Measurements from ENCODE around the gene APCDD1L.

The APCDD1L gene

DNA sequence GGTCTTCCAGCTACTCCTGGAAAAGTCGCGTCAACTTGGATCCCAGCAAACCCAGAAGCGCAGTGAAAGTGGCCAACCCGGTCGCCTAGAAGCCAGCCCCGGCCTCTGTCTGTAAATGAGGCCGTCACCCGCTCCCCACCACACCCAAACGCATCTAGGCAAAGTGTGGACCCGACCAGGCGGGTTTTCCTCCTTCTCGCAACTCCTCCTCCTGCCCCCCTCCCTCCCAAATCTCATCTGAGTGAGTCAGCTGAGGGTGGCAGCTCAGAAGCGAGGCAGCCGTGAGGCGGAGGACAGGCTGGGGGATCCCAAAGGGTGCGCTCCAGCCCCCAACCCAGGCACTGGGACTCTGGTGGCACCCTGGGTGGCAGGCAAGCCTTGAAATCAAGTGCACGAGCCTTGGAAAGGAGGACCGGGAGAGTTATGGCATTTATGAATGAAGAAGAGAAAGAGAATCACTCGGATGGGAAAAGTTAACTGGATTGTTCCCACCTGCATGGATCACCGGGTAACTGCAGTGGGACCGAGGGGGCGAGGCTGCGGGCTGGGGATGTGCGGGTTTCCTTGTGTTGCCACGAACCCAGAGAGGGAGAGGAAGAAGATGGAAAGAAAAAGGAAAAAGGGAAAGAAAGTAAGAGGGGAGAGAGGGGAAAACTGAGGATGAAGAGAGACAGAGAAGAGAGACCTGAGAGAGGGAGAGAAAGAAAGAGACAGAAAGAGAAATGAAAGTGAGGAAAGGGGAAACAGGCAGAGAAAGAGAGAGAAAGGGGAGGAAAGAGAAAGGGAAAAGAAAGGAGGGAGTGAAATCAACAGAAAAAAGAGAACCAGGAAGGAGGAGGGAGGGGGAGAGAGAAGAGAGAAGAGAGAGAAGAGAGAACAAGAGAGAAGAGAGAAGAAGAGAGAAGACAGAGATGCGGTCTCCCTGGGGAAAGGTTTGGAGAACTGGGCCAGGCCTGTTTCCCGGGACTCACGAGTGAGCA lies at the start of gene APCDD1L:
Gene APCDD1L, minus strand, starts transcription at position 167 of the 980 bp plus-strand sequence. CDS start 692 bp downstream, outside the sequence.
- DNase-seq, result peak in 1 of 10 donors; percentile 58
- intact Hi-C loops (cut with DNase I), result no loop called here

DNA sequence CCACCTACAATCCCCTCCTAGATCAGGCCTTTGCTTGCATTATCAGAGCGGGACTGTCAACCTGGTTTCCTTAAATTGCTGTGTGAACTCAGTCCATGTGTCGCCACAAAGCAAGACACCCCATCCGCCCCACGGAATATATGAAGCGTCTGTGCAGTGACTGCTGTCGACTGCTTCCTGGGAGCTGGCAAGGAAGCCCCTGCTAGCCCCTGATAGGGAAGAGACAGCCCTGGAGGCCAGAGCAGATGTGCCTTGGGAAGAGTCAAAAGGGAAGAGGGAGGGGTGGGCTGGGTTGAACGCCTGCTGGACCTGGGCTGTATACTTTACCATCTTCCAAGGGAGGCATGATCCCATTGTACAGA lies 44.1 kb upstream of the APCDD1L start:
- DNase-seq, result peak in 2 of 10 donors; percentile 31 to 57
- intact Hi-C loops (cut with DNase I), result no loop called here

DNA sequence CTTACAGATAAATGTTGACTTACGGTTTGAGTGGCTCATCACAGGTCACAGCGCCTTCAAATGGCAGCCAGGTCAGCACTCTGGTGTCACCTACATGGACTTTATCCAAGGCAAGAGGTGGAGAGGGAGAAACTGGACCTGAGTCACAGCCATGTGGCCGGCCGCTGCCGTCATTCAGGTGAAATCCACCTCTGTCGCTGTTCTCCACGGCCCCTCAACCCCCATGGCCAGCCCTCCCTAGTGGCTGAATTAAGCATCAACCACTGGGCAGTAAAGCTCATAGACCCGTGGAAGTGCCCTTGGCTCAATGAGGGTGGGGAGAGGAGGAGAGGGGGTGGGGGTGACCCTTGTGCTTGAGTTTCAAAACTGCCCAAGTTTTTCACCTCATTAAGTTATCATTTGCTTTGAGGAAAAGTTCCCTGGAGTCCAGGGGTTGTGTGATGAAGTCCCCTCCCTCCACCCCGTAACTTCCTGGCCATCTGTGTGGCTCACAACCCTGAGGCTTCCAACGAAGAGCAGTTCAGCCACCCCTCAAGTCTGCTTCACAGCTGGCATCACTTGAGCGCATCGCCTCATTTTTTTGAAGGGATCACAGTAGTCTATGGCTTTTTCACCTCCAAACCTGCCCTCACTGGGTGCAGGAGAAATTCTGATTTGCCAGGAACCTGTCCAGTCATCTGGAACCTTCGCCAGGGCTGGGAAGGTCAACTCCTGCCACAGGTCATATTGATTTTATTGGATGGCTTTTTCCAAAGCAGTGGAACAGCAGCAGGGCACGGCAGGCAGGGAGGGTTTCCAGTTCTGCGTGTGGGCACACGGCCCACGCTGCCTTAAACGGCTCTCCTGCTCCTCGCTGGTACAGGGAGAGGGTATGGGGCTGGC lies 43.5 kb upstream of the APCDD1L start:
- DNase-seq, result peak in 2 of 10 donors; percentile 38 to 48
- intact Hi-C loops (cut with DNase I), result no loop called here

DNA sequence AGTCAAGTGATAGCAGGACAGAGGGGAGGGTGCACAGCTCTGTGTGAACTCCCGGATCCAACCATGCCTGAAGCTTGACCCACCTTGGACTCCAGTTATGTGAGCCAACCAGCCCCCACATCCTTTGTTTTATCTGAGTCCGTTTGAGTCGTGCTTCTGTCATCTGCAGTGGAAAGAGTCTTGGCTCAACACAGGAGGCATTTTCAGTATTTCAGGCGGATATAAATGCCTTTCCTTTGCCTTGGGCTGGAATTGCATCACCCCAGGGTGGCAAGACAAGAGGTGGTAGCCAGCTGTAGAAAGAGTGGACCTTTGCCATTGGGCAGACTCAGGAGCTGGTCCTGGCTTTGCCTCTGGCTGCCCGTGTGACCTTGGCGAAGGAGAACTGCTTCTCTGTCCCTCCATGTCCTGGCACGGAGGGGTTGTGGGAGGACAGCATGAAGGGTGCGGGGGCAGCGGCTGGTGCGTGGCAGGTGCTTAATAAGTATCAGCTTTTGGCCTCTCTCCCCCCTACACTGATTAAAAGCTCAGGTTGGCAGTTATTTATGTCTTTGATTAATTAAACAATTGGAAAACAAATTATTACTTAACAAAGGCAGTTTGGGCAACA lies 42.6 kb upstream of the APCDD1L start:
- intact Hi-C loops (cut with DNase I), result no loop called here
- peak in 1 of 10 donors; percentile 59 for DNase-seq

DNA sequence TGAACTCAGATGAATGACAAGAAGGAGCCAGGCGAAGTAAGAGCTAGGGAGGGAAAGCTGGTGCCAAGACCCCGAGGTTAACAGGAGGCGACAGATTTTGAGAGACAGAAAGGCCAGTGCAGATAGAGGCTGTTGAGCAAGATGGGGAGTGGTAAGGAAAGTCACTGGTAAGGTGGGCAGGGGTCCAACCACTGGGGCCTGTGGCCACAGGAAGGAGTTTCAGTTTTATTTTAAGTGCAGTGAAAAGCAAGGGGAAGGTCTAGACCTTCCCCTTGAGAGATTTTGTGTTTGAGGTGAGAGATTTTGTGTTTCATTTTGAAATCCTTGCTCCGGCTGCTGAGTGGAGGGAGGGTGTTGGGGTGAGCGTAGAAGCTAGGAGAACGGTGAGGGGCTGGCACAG lies 41.8 kb upstream of the APCDD1L start:
- no peak for DNase-seq
- intact Hi-C loops (cut with DNase I), result no loop called here

DNA sequence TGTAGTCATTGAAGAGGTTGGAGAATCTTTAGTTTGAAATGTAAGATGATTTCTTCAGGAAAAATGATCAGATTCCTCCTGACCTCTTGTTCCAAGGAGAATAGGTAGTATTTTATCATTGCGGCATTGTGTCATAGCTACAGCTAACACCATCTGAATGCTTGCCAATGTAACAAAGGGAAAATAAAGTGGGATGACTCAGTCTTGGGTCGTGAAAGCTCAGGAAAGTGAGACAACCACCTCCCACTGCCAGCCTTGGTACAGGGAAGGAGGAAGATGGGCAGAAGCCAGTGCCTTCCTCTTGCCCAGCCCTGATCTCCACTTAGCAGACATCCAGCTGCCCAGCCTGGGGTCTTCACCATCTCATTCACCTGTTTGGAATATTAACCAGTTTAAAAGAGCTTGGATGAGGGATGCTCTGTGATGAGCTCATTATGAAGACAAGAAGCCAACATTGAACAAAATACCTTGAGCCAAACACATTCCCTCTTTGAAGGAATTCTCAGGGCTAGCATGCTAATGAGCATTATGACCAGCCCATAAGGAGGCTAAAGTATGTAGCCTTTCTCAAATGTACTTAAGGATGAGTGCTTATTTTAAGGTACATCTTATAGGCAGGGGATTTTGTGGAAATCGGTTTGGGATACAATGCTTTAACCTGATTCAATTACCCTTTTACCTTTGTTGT lies 40.0 kb upstream of the APCDD1L start:
- DNase-seq, result peak in 2 of 10 donors; percentile 58 to 76
- intact Hi-C loops (cut with DNase I), result no loop called here

DNA sequence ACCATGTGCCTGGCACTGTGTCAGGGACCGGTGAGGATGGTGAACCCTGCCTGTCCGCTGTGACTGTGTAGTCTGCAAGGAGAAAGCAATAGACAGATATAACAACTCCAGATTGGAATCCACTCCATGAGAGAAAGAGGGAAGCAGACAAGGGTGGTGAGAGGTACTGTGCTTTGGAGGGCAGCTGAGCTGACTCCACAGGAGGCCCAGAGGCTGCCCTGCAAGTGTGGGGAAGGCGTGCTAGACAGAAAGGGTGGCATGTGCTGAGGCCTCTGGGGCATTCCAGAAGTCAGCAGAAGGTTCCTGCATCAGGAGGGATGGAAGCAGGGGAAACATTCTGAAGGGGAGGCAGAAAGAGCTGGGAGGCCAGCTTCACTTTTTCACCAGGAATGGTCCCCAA lies 39.3 kb upstream of the APCDD1L start:
- intact Hi-C loops (cut with DNase I), result no loop called here
- DNase-seq, result no peak

DNA sequence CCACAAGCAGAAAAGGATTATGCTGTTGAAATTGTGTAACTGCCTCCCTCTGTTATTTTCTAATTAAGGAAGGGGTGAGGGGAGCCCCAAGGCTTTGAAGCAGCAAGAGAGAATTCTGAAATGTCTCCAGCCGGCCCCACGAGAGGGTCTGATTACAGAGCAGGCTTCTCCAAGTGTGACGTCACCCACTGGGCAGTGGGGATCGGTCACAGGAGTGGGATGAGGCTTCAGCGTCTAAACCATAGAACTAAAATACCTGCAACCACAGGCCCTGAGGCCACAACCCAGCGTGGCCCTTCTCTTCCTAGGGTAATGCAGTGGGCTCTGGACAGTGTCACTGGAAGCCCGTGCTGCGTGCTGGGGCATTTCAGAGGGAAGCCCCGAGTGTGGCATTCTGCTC lies 38.6 kb upstream of the APCDD1L start:
- DNase-seq, result peak in 1 of 10 donors; percentile 39
- intact Hi-C loops (cut with DNase I), result no loop called here

DNA sequence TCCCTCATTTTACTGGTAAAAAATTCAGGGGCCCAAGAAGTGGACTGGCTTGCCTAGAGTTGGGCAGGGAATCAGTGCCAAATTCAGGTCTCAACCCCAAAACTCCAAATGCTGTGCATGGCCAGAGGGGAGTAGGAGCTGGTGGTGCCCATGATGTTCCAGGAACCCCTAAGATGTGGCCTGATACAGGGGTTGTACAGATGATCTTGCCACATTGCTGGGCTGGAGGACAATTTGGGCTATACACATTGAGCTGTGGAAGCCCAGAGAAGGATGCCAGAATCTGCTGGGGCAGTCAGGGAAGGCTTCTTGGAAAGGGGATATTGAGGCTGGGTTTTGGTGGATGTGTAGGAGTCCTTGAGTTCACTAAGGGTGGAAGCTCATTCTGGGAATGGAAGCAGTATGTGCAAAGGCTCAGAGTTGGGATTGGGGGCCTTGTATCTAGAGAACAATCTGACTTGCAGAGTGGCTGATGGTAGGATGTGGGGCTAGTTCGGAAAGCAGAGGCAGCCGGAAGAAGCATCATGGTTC lies 38.0 kb upstream of the APCDD1L start:
- intact Hi-C loops (cut with DNase I), result no loop called here
- peak in 1 of 10 donors; percentile 25 for DNase-seq

DNA sequence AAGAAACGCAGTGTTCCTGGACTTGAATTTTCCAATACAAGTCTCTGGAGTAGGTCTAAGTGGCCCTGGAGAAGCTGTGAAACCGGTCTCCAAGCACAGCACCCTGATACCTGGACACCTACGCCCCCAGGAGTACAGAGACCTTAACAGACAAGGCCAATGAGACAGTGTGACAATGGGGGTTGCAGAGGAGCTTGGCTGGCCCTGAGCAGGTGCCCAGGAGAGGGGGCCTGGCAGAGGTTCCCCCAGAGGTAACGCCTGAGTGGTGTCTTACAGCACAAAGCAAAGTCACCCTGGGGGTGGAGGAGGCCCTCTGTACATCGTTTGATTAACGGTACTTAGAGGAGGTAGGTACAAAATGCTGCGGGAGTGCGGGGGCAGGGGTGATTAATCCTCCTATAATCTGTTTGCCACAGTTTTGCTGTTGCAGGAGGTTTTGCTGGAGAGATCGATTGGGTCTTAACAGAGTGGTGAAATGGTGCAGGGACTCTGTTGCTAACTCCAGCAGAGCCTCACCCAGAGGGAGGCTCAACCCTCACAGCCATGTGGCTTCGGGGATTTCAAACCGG lies 37.3 kb upstream of the APCDD1L start:
- DNase-seq, result peak in 1 of 10 donors; percentile 22
- intact Hi-C loops (cut with DNase I), result no loop called here

DNA sequence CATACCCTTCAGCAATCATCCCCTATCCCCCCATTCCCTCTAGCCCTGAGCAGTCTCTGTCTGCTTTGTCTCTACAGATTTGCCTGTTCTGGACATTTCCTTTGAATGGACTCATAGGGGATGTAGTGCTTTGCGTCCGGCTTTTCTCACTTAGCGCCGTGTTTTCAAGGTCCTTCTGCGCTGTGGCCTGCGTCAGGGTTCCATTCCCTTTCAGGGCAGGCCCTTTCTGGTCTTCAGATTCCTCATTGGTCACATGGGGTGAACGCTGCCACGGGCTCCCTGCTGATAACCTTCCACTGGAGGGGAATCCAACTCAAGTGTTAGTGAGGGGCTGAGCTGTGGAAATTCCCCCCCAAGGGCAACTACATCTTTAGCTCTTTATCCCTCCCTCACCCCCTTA lies 36.4 kb upstream of the APCDD1L start:
- intact Hi-C loops (cut with DNase I), result no loop called here
- peak in 1 of 10 donors; percentile 33 for DNase-seq

DNA sequence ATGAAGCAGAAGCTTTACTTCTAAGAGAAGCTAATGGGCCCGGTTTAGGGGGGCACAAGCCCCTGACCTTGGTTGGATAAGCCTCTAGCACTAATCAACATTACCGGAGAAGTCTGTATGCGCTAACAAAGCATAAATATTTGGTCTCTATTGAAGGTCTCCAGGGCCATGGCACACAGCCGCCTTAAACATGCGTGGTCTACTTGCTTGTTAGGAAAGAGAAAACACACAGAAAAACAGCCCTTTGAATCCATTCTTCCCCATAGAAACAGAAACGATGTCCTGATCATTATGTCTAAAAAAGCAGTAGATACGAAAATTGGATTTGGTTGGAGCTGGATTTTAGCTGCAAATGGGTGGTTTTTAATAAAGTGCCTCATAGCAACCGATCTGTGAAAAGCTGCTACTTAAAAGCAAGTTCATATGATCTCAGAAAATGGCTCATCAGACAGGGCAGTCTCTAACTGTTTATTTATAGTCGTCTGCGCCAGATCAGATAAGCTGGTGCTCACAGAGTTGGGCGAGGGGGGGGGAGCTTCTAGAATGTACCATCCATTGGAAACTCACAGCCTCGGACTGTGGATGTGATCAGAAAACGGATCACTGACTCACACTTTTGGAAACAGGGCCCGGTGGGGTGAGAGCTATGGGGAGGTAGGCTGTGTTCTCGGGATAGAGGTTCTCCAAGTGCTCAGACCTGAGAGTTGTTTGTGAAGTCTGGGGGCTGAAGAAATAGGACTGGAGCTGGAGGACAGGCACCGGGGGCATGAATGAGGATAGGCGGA lies 35.3 kb upstream of the APCDD1L start:
- DNase-seq, result peak in 1 of 10 donors; percentile 8
- intact Hi-C loops (cut with DNase I), result no loop called here

DNA sequence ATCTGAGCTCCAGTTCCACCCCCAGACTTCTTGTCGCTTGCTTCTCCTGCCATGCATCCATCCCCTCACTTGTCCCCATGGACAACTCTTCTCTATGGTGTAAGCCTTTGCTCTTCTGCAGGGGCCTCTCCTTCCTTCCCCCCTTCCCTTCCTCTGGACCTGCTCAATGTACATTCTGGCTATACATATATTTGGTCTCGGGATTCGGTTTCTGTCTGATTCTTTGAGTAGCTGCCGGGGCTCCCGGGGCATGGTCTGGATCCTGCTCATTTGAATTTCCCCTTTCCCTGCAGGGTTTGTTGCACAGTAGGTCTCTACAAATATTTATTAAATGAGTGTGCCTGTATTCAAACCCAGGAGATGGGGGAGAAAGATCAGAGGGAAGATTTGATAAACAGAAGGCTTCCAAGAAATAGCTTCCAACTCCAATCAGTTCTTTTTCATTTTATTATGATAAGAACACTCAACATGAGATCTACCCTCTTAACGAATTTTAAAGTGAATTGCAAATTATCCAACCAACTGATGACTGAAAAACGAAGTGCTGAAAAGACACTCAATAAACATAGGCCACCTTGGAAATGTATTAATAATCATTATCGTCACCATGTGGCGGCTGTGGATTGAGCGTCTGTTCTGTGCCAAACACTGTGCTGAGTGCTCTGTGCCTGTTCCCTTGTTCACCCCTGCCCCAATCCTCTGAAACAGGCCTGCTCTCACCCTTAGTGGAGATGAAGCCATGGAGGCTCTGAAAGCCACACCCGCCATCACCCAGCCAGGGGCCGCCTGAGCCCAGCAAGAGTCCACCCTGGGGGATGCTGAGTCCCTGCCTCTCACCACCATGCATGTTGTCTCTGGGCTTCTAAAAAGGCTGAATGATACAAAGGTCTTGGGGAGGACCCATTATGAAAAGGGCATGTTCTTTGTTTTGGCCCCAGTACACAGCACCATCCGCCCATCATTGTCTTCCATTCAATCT lies 34.3 kb upstream of the APCDD1L start:
- intact Hi-C loops (cut with DNase I), result no loop called here

DNA sequence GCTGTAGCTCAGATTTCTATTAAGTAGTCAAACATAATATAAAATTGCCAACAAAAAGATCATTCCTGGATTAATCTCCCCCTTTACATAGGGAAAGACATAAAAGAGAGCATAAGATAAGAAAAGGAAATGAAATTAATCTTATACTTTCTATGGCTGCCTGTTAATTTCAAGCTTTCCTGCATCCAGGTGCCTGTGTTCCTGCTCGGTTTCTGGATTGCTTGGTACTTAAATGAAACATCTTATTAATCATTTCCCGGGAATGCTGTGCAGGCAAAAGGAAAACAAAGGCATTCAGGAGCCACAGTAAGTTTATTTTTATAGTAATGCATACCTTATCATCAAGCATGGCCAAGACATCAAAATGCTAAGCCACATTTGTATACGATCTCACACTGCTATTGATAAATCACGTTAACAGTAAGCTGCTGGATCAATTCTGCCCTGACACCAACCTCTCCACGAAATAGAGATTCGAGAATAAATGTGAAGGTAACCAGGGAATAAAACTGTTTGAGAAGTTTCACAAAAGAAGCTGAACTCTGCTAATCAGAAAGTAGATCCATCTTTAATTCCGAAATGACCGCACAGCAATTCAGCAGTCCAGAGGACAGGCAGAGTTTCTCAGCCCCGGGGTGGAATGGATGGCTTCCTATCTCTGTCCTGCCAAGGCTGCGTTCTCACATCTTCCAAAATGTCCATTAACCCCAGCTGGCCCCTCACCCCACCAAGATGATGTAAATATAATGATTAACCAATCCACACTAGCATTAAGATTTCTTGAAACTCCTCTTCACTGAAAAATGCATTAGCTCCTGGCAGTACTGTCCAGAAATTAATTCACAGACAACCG lies 32.6 kb upstream of the APCDD1L start:
- intact Hi-C loops (cut with DNase I), result no loop called here
- peak in 1 of 10 donors; percentile 30 for DNase-seq

More for the DNA sequence above, 34.3 kb upstream of the APCDD1L start:
- DNase-seq, result peak in 1 of 10 donors; percentile 66

DNA sequence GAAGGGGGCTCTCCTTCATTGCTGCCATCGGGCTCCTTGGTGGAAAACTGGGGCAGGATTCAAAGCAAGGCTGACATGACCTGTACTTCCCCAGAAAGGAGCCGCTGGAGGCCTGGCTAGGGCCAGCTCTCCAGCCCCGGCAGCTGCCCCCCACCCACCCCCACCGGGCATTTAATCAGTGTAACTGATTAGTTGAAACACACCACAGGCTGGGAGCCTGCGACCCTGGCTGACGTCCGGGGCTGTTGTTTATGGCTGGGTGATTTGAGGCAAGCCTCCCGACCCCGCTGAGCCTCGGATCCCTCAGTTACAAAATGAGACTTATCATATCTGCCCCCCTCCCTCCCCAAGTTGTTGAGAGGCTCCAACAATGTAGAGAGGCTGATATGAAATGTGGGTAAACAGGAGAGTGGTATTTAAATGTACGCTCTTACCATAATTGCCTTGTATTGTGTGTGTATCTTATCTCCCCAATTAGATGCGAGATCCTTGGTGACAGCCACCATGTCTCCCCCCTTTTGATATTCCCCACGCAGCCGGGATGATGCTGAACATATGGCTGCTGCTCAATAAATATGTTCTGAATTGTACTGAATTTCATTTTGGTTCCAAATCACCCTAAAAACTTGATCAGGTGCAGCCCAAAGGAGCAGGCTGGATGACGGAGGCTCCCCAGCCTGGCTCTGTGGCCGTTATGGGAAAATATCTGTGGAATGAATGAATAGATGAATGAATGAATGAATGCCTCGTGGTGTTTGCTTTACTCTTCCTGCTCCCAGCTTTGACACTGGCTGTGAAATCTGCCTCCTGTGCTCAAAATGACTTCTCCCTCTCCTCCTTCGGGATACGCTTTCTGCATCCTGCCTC lies 31.8 kb upstream of the APCDD1L start:
- intact Hi-C loops (cut with DNase I), result no loop called here
- peak in 1 of 10 donors; percentile 67 for DNase-seq

DNA sequence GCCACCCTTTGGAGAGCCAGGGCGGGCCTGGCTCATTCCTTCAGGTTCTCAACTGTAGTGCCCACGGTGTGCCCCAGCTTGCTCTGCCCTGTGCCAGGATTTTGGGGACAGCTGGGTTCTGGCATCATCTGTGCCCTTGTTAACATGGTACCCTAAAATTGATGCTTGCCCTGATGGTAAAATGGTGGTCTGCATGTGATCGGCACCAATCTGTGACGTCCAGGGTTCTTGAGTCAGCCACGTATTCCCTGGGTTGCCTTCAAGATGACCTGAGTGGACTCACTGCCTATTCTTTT lies 31.2 kb upstream of the APCDD1L start:
- intact Hi-C loops (cut with DNase I), result no loop called here
- DNase-seq, result no peak
